OCI-LY3 (cell line): ENCODE data around the gene CEACAM19.

Experiments used
- CTCF ChIP-seq: fragments of 200-600, 300-600 bp; sonication (generic); IDR thresholded peaks from 2 replicates; pipeline ENCODE4 v1.5.1; 2014; ENCODE audit warnings: antibody characterized with exemption, low read length, low read depth
- EZH2phosphoT487 ChIP-seq: fragments of 200-600 bp; shearing (Covaris generic); IDR thresholded peaks from 2 replicates; pipeline ENCODE4 v1.6.1; 2018; ENCODE audit warnings: antibody characterized with exemption, mixed run types, low read depth

GRCh38 chr19:44662691-44663385 is 8.4 kb upstream of the CEACAM19 start:
- TF ChIP-seq CTCF (no peak), EZH2phosphoT487 (no peak)
